Sigmoid colon (tissue), 7 donors: ENCODE data around the gene KMT2B. TPM values are rescaled to one million over a fixed set of nuclear protein-coding genes. Genes with fewer than 3 reads are reported as not detected.

Source experiments
- DNase-seq: peaks from one replicate; pipeline ENCODE4 v3.0.0-alpha.2; 2019
- H3K27ac ChIP-seq, 4 donors: fragments of 200-600 bp; sonication (generic); one replicate each; pipeline ENCODE4 v1.5.1; 2016 to 2019; ENCODE audit warnings: mild to moderate bottlenecking in 1 of 4
- H3K27me3 ChIP-seq, 3 donors: fragments of 200-600 bp; sonication (generic); one replicate each; pipeline ENCODE4 v1.5.1; 2019; ENCODE audit warnings: mild to moderate bottlenecking in 1 of 3
- H3K36me3 ChIP-seq, 4 donors: fragments of 200-600 bp; sonication (generic); one replicate each; pipeline ENCODE4 v1.5.1; 2016 to 2019
- H3K4me1 ChIP-seq, 4 donors: fragments of 200-600 bp; sonication (generic); one replicate each; pipeline ENCODE4 v1.5.1; 2017 to 2019
- H3K4me3 ChIP-seq, 4 donors: fragments of 200-600 bp; sonication (generic); one replicate each; pipeline ENCODE4 v1.5.1; 2017 to 2019; ENCODE audit warnings: mild to moderate bottlenecking in 2 of 4, moderate library complexity in 1 of 4
- H3K9me3 ChIP-seq, 4 donors: fragments of 200-600 bp in 3 of 4; sonication (generic) in 3 of 4; one replicate each; pipeline versions ENCODE4 v1.5.1 to v1.6.1; 2013 to 2019
- CTCF ChIP-seq, 4 experiments: fragments of 450-650 bp in 3 of 4; fragments of 200-600 bp in 1 of 4; IDR thresholded peaks; one replicate each; pipeline ENCODE4 v1.5.1; 2016 to 2019; ENCODE audit warnings: antibody characterized with exemption in 4 of 4, mild to moderate bottlenecking in 3 of 4, moderate library complexity in 2 of 4
- EP300 ChIP-seq, 4 donors: sonication (generic); formaldehyde crosslinking; IDR thresholded peaks; one replicate each; pipeline ENCODE4 v1.6.1; 2017; ENCODE audit warnings: antibody characterized with exemption in 4 of 4
- POLR2A ChIP-seq, 2 donors: fragments of 450-650 bp; IDR thresholded peaks; one replicate each; pipeline ENCODE4 v1.6.1; 2016; ENCODE audit warnings: antibody characterized with exemption in 2 of 2, mild to moderate bottlenecking in 2 of 2, moderate library complexity in 2 of 2
- POLR2AphosphoS5 ChIP-seq, 4 donors: sonication (generic); formaldehyde crosslinking; IDR thresholded peaks; one replicate each; pipeline ENCODE4 v1.6.1; 2017; ENCODE audit warnings: antibody characterized with exemption in 4 of 4
- WGBS, 2 donors: extraction: QIAGEN DNeasy Blood & Tissue Kit; methylation state at CpG; one replicate each; pipeline ENCODE4 v1.1.7; 2013; 5-methylcytosine and 5-hydroxymethylcytosine counted together
- intact Hi-C: fragments of 100-400 bp; cut with DNase I; formaldehyde crosslinking; loops from one replicate; pipeline ENCODE4 v1.15.1; 2023
- polyA plus RNA-seq, 3 donors: library from polyadenylated mRNA; stranded (reverse); fragments of 200-250 nt; gene quantifications; one replicate each; pipeline ENCODE4 v1.2.3, GENCODE V29; 2013
- total RNA-seq, 4 donors: library from RNA; depleted of rRNA; stranded (reverse); fragments of >200 nt; gene quantifications; one replicate each; pipeline ENCODE4 v1.1.0, GENCODE V29; 2016
- donor health status: healthy with polysubstance abuse.
- donor health status: Bipolar disorder and iron deficiency.
- donor health status: healthy.

The KMT2B gene
- total and polyA plus RNA-seq, 7 donors = 6.4 to 32.2 (median 12.3) TPM

GRCh38 chr19:35724560-35724959, 6.8 kb downstream of the KMT2B start:
- Histone ChIP-seq H3K27me3 (no peaks in the 10 kb centered on the region), H3K27ac (no peak overlapping the region), H3K9me3 (no peaks in the 10 kb centered on the region), H3K36me3 (peaks cover 61 to 100% (median 79%) of the 10 kb centered on the region in 4 donors), H3K4me3 (no peak overlapping the region), H3K4me1 (peaks cover 0 to 6% (median 4%) of the 10 kb centered on the region in 4 donors)
- 97 to 99% methylated on average over 12 of the region's 12 CpGs for WGBS, 2 donors
- TF ChIP-seq EP300 (IDR thresholded peaks at IDR 0.05) = no peak
- TF ChIP-seq POLR2A (IDR thresholded peaks at IDR 0.05) = no peak
- no peak for TF ChIP-seq CTCF (IDR thresholded peaks at IDR 0.05)
- intact Hi-C loops = no loop called here
- no peak for DNase-seq

- no peaks in the 10 kb centered on the region for H3K9me3 ChIP-seq
- 97% methylated on average over 23 of the region's 23 CpGs for WGBS, 2 donors
- intact Hi-C loops = no loop called here
- H3K36me3 ChIP-seq = peaks cover 68 to 100% (median 86%) of the 10 kb centered on the region in 4 donors
- no peak overlapping the region for H3K4me3 ChIP-seq
- H3K27ac ChIP-seq = no peak overlapping the region
- no peaks in the 10 kb centered on the region for H3K27me3 ChIP-seq
- no peak for TF ChIP-seq POLR2AphosphoS5 (IDR thresholded peaks at IDR 0.05)
- no peak for TF ChIP-seq CTCF (IDR thresholded peaks at IDR 0.05)
- TF ChIP-seq EP300 (IDR thresholded peaks at IDR 0.05) = no peak
- TF ChIP-seq POLR2A (IDR thresholded peaks at IDR 0.05) = no peak
- peak; percentile 54 for DNase-seq
- no peaks in the 10 kb centered on the region for H3K4me1 ChIP-seq
Observed at GRCh38 chr19:35725216-35725861, 7.5 kb downstream of the KMT2B start.

GRCh38 chr19:35727053-35727955, 9.5 kb downstream of the KMT2B start:
- Histone ChIP-seq H3K9me3 (no peaks in the 10 kb centered on the region), H3K4me3 (no peak overlapping the region), H3K27me3 (no peaks in the 10 kb centered on the region), H3K36me3 (peaks cover 80 to 100% (median 97%) of the 10 kb centered on the region in 4 donors), H3K4me1 (no peaks in the 10 kb centered on the region), H3K27ac (no peak overlapping the region)
- intact Hi-C loops = no loop called here
- peak; percentile 57 for DNase-seq
- WGBS, 2 donors = 96% methylated on average over 25 of the region's 25 CpGs
- no peak for TF ChIP-seq EP300 (IDR thresholded peaks at IDR 0.05)
- no peak for TF ChIP-seq POLR2A (IDR thresholded peaks at IDR 0.05)
- TF ChIP-seq CTCF (IDR thresholded peaks at IDR 0.05) = no peak
- TF ChIP-seq POLR2AphosphoS5 (IDR thresholded peaks at IDR 0.05) = no peak

- no peak for DNase-seq
- H3K27ac ChIP-seq = no peak overlapping the region
- no peaks in the 10 kb centered on the region for H3K27me3 ChIP-seq
- peaks cover 78 to 100% (median 96%) of the 10 kb centered on the region in 4 donors for H3K36me3 ChIP-seq
- TF ChIP-seq POLR2A (IDR thresholded peaks at IDR 0.05) = no peak
- TF ChIP-seq POLR2AphosphoS5 (IDR thresholded peaks at IDR 0.05) = no peak
- no peak for TF ChIP-seq CTCF (IDR thresholded peaks at IDR 0.05)
- no peak for TF ChIP-seq EP300 (IDR thresholded peaks at IDR 0.05)
- no peaks in the 10 kb centered on the region for H3K4me1 ChIP-seq
- intact Hi-C loops = no loop called here
- no peak overlapping the region for H3K4me3 ChIP-seq
- 94 to 95% methylated on average over 19 of the region's 19 CpGs for WGBS, 2 donors
- H3K9me3 ChIP-seq = no peaks in the 10 kb centered on the region
Observed at GRCh38 chr19:35727956-35728706, 10.3 kb downstream of the KMT2B start.
